IMR-90 (cell line): ENCODE results near the gene FLCN.

ENCODE experiments used
- CEBPB ChIP-seq: IDR thresholded peaks from 2 replicates; pipeline ENCODE4 v1.6.1; 2012; ENCODE audit warnings: low read depth, low read length, improper control_type of control experiment
- FOS ChIP-seq: fragments of 150-350 bp; IDR thresholded peaks from 2 replicates; pipeline ENCODE4 v1.6.1; 2016; ENCODE audit warnings: low read depth, low read length
- MAFK ChIP-seq: IDR thresholded peaks from 2 replicates; pipeline ENCODE4 v1.6.1; 2012; ENCODE audit warnings: low read depth, low read length, improper control_type of control experiment
- MAZ ChIP-seq: IDR thresholded peaks from 2 replicates; pipeline ENCODE4 v1.6.1; 2012; ENCODE audit warnings: low read depth, mild to moderate bottlenecking, low read length, improper control_type of control experiment, moderate library complexity, borderline replicate concordance
- MXI1 ChIP-seq: IDR thresholded peaks from 2 replicates; pipeline ENCODE4 v1.6.1; 2012; ENCODE audit warnings: low read depth, mild to moderate bottlenecking, low read length, moderate library complexity, borderline replicate concordance
- NFE2L2 ChIP-seq: fragments of 150-350 bp; IDR thresholded peaks from 2 replicates; pipeline ENCODE4 v1.6.1; 2016; ENCODE audit warnings: low read depth, mild to moderate bottlenecking, low read length
- POLR2A ChIP-seq: IDR thresholded peaks from 2 replicates; pipeline ENCODE4 v1.6.1; 2012; ENCODE audit warnings: mild to moderate bottlenecking, low read depth, low read length
- RAD21 ChIP-seq: IDR thresholded peaks from 2 replicates; pipeline ENCODE4 v1.6.1; 2012; ENCODE audit warnings: low read length, improper control_type of control experiment
- RCOR1 ChIP-seq: IDR thresholded peaks from 2 replicates; pipeline ENCODE4 v1.6.1; 2012; ENCODE audit warnings: mild to moderate bottlenecking, low read length, improper control_type of control experiment; ENCODE audit not compliant: insufficient replicate concordance
- SMC3 ChIP-seq: fragments of 150-350 bp; IDR thresholded peaks from 2 replicates; pipeline ENCODE4 v1.6.1; 2016; ENCODE audit warnings: low read depth, mild to moderate bottlenecking, antibody characterized with exemption, low read length, moderate library complexity
- TF ChIP-seq, protein P1 (sequence below): conservative IDR thresholded peaks from 2 replicates; pipeline ENCODE4 v1.5.1; 2012; ENCODE audit warnings: mild to moderate bottlenecking, low read depth, low read length, improper control_type of control experiment
- TF ChIP-seq, protein P2 (sequence below): fragments of 150-350 bp; IDR thresholded peaks from 2 replicates; pipeline ENCODE4 v1.6.1; 2017; ENCODE audit warnings: mild to moderate bottlenecking, antibody characterized with exemption, low read length, low read depth
- TF ChIP-seq, protein P3 (sequence below): fragments of 150-350 bp; IDR thresholded peaks from 2 replicates; pipeline ENCODE4 v1.6.1; 2016; ENCODE audit warnings: low read depth, mild to moderate bottlenecking, low read length, moderate library complexity, borderline replicate concordance

DNA sequence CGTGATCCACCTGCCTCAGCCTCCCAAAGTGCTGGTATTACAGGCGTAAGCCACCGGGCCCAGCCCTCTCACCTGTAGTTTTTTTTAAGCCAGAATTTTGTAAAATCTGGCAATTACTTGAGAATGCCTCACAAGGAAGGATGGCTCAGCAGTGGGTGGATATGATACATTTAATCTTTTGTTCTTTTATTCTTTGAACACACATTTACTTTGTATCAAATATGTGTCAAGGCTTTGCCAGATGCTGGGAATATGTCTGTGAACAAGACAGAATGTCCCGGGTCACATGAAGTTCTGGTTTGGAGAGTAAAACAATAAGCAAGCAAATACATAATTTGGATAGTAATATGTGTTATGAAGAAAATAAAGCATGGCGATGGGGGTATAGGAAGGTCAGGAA, 49.0 kb upstream of the FLCN start:
- TF ChIP-seq POLR2A (no peak), RAD21 (no peak), SMC3 (no peak), MAFK (no peak), MXI1 (no peak), MAZ (no peak), CEBPB (no peak), NFE2L2 (no peak), RCOR1 (no peak), FOS (no peak)
- TF ChIP-seq, protein P1, sequence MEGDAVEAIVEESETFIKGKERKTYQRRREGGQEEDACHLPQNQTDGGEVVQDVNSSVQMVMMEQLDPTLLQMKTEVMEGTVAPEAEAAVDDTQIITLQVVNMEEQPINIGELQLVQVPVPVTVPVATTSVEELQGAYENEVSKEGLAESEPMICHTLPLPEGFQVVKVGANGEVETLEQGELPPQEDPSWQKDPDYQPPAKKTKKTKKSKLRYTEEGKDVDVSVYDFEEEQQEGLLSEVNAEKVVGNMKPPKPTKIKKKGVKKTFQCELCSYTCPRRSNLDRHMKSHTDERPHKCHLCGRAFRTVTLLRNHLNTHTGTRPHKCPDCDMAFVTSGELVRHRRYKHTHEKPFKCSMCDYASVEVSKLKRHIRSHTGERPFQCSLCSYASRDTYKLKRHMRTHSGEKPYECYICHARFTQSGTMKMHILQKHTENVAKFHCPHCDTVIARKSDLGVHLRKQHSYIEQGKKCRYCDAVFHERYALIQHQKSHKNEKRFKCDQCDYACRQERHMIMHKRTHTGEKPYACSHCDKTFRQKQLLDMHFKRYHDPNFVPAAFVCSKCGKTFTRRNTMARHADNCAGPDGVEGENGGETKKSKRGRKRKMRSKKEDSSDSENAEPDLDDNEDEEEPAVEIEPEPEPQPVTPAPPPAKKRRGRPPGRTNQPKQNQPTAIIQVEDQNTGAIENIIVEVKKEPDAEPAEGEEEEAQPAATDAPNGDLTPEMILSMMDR, result no peak
- TF ChIP-seq, protein P2, sequence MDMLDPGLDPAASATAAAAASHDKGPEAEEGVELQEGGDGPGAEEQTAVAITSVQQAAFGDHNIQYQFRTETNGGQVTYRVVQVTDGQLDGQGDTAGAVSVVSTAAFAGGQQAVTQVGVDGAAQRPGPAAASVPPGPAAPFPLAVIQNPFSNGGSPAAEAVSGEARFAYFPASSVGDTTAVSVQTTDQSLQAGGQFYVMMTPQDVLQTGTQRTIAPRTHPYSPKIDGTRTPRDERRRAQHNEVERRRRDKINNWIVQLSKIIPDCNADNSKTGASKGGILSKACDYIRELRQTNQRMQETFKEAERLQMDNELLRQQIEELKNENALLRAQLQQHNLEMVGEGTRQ, result no peak
- TF ChIP-seq, protein P3, sequence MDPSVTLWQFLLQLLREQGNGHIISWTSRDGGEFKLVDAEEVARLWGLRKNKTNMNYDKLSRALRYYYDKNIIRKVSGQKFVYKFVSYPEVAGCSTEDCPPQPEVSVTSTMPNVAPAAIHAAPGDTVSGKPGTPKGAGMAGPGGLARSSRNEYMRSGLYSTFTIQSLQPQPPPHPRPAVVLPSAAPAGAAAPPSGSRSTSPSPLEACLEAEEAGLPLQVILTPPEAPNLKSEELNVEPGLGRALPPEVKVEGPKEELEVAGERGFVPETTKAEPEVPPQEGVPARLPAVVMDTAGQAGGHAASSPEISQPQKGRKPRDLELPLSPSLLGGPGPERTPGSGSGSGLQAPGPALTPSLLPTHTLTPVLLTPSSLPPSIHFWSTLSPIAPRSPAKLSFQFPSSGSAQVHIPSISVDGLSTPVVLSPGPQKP, result no peak
